Kidney epithelial cell (primary cell): ENCODE results near the gene HOXA2. TPM values are rescaled to one million over a fixed set of nuclear protein-coding genes. Genes with fewer than 3 reads are reported as not detected.

Experiments
- DNase-seq: peaks from one replicate; pipeline ENCODE4 v3.0.0-alpha.2; 2010; ENCODE audit warnings: low read depth
- H3K27me3 ChIP-seq: 2 replicates; pipeline ENCODE4 v1.6.0; 2011; ENCODE audit warnings: low read length; ENCODE audit not compliant: control insufficient read depth, insufficient read depth
- H3K36me3 ChIP-seq: 2 replicates; pipeline ENCODE4 v1.5.1; 2011; ENCODE audit warnings: low read length; ENCODE audit not compliant: control insufficient read depth, insufficient read depth
- H3K4me3 ChIP-seq: 2 replicates; pipeline ENCODE4 v1.5.1; 2011; ENCODE audit warnings: low read depth, mild to moderate bottlenecking, control low read depth, low read length
- total RNA-seq: library from RNA; depleted of rRNA; stranded (reverse); fragments of >200 nt; gene quantifications from 2 replicates; pipeline ENCODE4 v1.2.3, GENCODE V29; 2015
- TF ChIP-seq, protein P1 (sequence below): IDR thresholded peaks from 2 replicates; pipeline ENCODE4 v1.5.1; 2011; ENCODE audit warnings: mild to moderate bottlenecking, moderate library complexity, low read length, control low read depth, inconsistent platforms; ENCODE audit not compliant: insufficient read depth, poor library complexity, severe bottlenecking

Gene HOXA2
- total RNA-seq, 1 donor from 2014 or later = 1.1 TPM

DNA sequence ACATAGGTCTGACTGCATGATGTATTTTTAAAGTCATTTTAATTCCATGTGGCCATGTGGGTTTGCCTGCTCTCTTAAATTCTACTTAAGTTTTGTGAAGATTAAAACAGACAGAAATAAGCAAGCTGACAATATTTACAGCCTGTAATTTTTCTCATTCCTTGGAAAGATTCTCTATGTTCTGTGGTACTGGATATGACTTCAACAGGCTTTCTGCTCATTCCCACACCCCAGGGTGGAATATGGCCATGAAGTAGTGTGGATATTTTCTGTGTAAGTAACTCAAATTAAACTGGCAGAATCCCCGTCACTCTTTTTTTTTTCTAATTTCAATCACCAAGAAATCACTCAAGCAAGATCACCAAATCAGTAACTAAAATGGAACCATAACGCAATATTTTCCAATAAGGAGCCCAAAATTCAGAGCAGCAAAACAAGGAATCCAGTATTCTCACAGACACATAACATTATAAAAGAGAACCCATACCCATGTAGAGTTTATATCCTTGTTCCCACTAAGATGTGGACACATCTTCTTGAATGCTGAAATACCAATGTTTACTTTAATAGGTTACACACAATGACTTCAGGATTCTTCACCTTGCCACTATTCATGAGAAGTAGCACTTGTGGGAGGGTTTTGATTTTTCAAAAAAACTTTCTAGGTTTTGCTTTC, 35.3 kb upstream of the HOXA2 start:
- no peaks in the 10 kb centered on the region for H3K36me3 ChIP-seq
- no peaks in the 10 kb centered on the region for H3K27me3 ChIP-seq
- no peak for DNase-seq
- no peak overlapping the region for H3K4me3 ChIP-seq
- TF ChIP-seq, protein P1, sequence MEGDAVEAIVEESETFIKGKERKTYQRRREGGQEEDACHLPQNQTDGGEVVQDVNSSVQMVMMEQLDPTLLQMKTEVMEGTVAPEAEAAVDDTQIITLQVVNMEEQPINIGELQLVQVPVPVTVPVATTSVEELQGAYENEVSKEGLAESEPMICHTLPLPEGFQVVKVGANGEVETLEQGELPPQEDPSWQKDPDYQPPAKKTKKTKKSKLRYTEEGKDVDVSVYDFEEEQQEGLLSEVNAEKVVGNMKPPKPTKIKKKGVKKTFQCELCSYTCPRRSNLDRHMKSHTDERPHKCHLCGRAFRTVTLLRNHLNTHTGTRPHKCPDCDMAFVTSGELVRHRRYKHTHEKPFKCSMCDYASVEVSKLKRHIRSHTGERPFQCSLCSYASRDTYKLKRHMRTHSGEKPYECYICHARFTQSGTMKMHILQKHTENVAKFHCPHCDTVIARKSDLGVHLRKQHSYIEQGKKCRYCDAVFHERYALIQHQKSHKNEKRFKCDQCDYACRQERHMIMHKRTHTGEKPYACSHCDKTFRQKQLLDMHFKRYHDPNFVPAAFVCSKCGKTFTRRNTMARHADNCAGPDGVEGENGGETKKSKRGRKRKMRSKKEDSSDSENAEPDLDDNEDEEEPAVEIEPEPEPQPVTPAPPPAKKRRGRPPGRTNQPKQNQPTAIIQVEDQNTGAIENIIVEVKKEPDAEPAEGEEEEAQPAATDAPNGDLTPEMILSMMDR = no peak

DNA sequence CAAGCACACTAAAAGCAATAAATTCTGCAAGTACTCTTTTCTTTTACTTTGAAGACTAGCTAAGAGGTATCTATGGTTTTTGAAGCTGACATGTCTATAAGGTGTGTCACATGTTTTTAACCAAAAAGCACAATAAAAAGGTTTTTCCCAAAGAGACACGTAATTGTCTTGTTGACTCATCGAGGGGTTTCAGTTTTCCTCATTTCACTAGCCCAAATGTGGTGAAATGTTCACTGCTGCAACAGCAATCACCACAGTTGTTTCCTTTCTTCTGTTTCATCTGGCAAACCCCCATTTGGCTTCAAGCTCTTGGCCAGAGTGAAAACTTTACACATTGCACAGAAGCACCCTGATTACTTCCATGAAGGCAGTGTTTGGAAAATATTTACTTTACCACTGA, 31.9 kb upstream of the HOXA2 start:
- Histone ChIP-seq H3K27me3 (no peaks in the 10 kb centered on the region), H3K4me3 (no peak overlapping the region), H3K36me3 (no peaks in the 10 kb centered on the region)
- TF ChIP-seq, protein P1 = no peak
- DNase-seq = peak; percentile 80

- TF ChIP-seq, protein P1 = no peak
- Histone ChIP-seq H3K36me3 (peaks cover 1% of the 10 kb centered on the region), H3K27me3 (no peaks in the 10 kb centered on the region), H3K4me3 (no peak overlapping the region)
- no peak for DNase-seq
Observed at GRCh38 chr7:27133409-27134231, 31.1 kb upstream of the HOXA2 start.

- no peak for DNase-seq
- Histone ChIP-seq H3K4me3 (no peak overlapping the region), H3K36me3 (peaks cover 1% of the 10 kb centered on the region), H3K27me3 (no peaks in the 10 kb centered on the region)
- TF ChIP-seq, protein P1 = no peak
Observed at GRCh38 chr7:27132978-27133377, 30.5 kb upstream of the HOXA2 start.

DNA sequence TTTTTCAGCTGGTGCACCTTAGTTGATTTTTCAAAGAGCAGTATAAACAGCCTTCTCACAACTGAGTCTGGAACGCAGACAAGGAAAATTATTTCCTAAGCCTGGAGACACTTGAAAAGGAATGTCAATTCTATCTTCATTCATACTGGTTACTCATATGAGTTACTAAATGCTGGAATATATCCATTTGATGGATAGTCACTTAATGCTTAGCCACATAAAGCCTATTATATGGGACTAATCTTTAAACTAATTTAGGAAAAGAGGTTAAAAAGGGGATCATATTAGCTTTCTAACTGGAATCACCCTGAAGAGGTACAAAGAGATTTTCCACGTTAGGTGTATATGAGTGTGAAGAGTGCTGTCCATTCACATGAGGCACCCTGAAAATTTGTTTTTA, 29.7 kb upstream of the HOXA2 start:
- Histone ChIP-seq H3K27me3 (no peaks in the 10 kb centered on the region), H3K4me3 (no peak overlapping the region), H3K36me3 (peaks cover 1% of the 10 kb centered on the region)
- no peak for DNase-seq
- TF ChIP-seq, protein P1 = no peak
